DND-41 (cell line): ENCODE measurements around the gene DNM3.

Source experiments
- ATAC-seq: fragments of 200-7000 bp; cut with Tn5 transposase; 3 replicates; pipeline ENCODE4 v1.9.1; 2021; ENCODE audit warnings: low read depth; ENCODE audit not compliant: insufficient read depth
- DNase-seq: peaks from one replicate; pipeline ENCODE4 v3.0.0-alpha.2; 2020
- H2AFZ ChIP-seq: 2 replicates; pipeline ENCODE4 v1.6.0; 2012; ENCODE audit warnings: low read depth, low read length
- H3K27ac ChIP-seq: 2 replicates; pipeline ENCODE4 v1.5.1; 2012; ENCODE audit warnings: low read length, inconsistent platforms
- H3K27me3 ChIP-seq: fragments of 200-600 bp; sonication (generic); 2 replicates; pipeline ENCODE4 v1.6.0; 2012; ENCODE audit warnings: low read length, mild to moderate bottlenecking, inconsistent platforms; ENCODE audit not compliant: insufficient read depth, poor library complexity
- H3K36me3 ChIP-seq: 2 replicates; pipeline ENCODE4 v1.5.1; 2012; ENCODE audit warnings: low read length, inconsistent platforms; ENCODE audit not compliant: insufficient read depth
- H3K4me1 ChIP-seq: 2 replicates; pipeline ENCODE4 v1.5.1; 2012; ENCODE audit warnings: mild to moderate bottlenecking, low read length; ENCODE audit not compliant: insufficient read depth
- H3K4me2 ChIP-seq: 2 replicates; pipeline ENCODE4 v1.6.0; 2012; ENCODE audit warnings: mild to moderate bottlenecking, moderate library complexity, low read length, inconsistent platforms; ENCODE audit not compliant: insufficient read depth
- H3K4me3 ChIP-seq, 2 experiments: fragments of 200-600 bp in 1 of 2; shearing (Covaris generic) in 1 of 2; 2 replicates each; pipeline ENCODE4 v1.5.1; 2012 to 2016; ENCODE audit warnings: inconsistent platforms in 2 of 2, low read length in 2 of 2, mild to moderate bottlenecking in 2 of 2, low read depth in 1 of 2, moderate library complexity in 1 of 2
- H3K79me2 ChIP-seq: 2 replicates; pipeline ENCODE4 v1.6.0; 2012; ENCODE audit warnings: low read length, inconsistent platforms; ENCODE audit not compliant: insufficient read depth
- H3K9ac ChIP-seq: 2 replicates; pipeline ENCODE4 v1.6.0; 2012; ENCODE audit warnings: low read depth, mild to moderate bottlenecking, inconsistent platforms, low read length, moderate library complexity
- H3K9me3 ChIP-seq: 2 replicates; pipeline ENCODE4 v1.5.1; 2012; ENCODE audit warnings: low read length, moderate library complexity, mild to moderate bottlenecking, inconsistent platforms; ENCODE audit not compliant: insufficient read depth, severe bottlenecking
- H4K20me1 ChIP-seq: 2 replicates; pipeline ENCODE4 v1.6.0; 2012; ENCODE audit warnings: low read length; ENCODE audit not compliant: insufficient read depth
- EZH2 ChIP-seq: IDR thresholded peaks from 3 replicates; pipeline ENCODE4 v1.6.1; 2012; ENCODE audit warnings: borderline replicate concordance, low read depth, mild to moderate bottlenecking, moderate library complexity, low read length, inconsistent platforms; ENCODE audit not compliant: severe bottlenecking
- TF ChIP-seq, protein P1 (sequence below): IDR thresholded peaks from 2 replicates; pipeline ENCODE4 v1.5.1; 2012; ENCODE audit warnings: borderline replicate concordance, low read length, moderate library complexity, mild to moderate bottlenecking; ENCODE audit not compliant: poor library complexity, severe bottlenecking; ENCODE audit errors: extremely low read depth

The DNM3 gene

GRCh38 chr1:172245788-172246187 is 404.5 kb downstream of the DNM3 start:
- DNase-seq (no peak), ATAC-seq (no peak)
- Histone ChIP-seq H3K27ac (no peak overlapping the region), H4K20me1 (no peaks in the 10 kb centered on the region), H3K4me2 (no peak overlapping the region), H3K4me1 (no peaks in the 10 kb centered on the region), H3K27me3 (peaks cover 3% of the 10 kb centered on the region), H3K79me2 (no peaks in the 10 kb centered on the region), H3K9ac (no peak overlapping the region), H2AFZ (no peak overlapping the region), H3K36me3 (no peaks in the 10 kb centered on the region), H3K4me3 (no peak overlapping the region), H3K9me3 (no peaks in the 10 kb centered on the region)
- TF ChIP-seq, protein P1, sequence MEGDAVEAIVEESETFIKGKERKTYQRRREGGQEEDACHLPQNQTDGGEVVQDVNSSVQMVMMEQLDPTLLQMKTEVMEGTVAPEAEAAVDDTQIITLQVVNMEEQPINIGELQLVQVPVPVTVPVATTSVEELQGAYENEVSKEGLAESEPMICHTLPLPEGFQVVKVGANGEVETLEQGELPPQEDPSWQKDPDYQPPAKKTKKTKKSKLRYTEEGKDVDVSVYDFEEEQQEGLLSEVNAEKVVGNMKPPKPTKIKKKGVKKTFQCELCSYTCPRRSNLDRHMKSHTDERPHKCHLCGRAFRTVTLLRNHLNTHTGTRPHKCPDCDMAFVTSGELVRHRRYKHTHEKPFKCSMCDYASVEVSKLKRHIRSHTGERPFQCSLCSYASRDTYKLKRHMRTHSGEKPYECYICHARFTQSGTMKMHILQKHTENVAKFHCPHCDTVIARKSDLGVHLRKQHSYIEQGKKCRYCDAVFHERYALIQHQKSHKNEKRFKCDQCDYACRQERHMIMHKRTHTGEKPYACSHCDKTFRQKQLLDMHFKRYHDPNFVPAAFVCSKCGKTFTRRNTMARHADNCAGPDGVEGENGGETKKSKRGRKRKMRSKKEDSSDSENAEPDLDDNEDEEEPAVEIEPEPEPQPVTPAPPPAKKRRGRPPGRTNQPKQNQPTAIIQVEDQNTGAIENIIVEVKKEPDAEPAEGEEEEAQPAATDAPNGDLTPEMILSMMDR = no peak
- TF ChIP-seq EZH2 = no peak

GRCh38 chr1:172246521-172247390 is 405.5 kb downstream of the DNM3 start:
- Histone ChIP-seq H3K4me1 (no peaks in the 10 kb centered on the region), H2AFZ (no peak overlapping the region), H4K20me1 (no peaks in the 10 kb centered on the region), H3K9me3 (no peaks in the 10 kb centered on the region), H3K27me3 (no peaks in the 10 kb centered on the region), H3K79me2 (no peaks in the 10 kb centered on the region), H3K4me3 (no peak overlapping the region), H3K4me2 (no peak overlapping the region), H3K27ac (no peak overlapping the region), H3K9ac (no peak overlapping the region), H3K36me3 (no peaks in the 10 kb centered on the region)
- ATAC-seq (no peak), DNase-seq (no peak)
- TF ChIP-seq, protein P1 = no peak
- no peak for TF ChIP-seq EZH2

DNA sequence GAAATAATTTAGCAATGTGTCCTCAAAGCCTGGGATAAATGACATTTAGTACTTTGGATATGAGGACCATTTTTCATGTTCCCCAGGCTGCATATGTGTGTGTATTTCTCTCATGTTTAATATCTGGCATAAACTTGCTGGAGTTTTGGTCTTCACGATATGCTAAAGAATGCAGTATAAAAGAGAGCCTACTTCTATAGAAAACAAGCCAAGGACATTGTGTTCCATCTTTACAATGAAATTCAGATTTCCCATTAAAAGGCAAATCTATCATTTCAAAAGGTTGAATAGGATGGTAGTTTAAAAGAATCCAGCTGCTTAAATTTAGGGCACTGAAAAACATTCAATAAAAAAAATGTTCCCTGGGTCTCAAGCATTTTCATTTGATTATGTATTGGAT is 410.2 kb downstream of the DNM3 start:
- H3K27ac ChIP-seq = no peak overlapping the region
- no peak overlapping the region for H3K4me3 ChIP-seq
- ATAC-seq = no peak
- TF ChIP-seq, protein P1 = no peak
- no peak for TF ChIP-seq EZH2
- no peaks in the 10 kb centered on the region for H3K79me2 ChIP-seq
- no peaks in the 10 kb centered on the region for H3K27me3 ChIP-seq
- no peaks in the 10 kb centered on the region for H3K36me3 ChIP-seq
- H3K4me2 ChIP-seq = no peak overlapping the region
- H3K4me1 ChIP-seq = 0 out of 2 replicates have a peak, but pooled peaks cover 2% of the 10 kb centered on the region
- no peak for DNase-seq
- no peaks in the 10 kb centered on the region for H4K20me1 ChIP-seq
- no peak overlapping the region for H3K9ac ChIP-seq
- no peaks in the 10 kb centered on the region for H3K9me3 ChIP-seq
- no peak overlapping the region for H2AFZ ChIP-seq
